HUES6 (cell line): ENCODE data around the gene LGALS7.
"Not testable (repeated sequence)": the region's sequence is repeated elsewhere in the genome, so short reads cannot be mapped to it uniquely, and the experiment has no call there.

Experiments used
- H3K27ac ChIP-seq: 2 replicates; pipeline ENCODE4 v1.7.0; 2013; ENCODE audit warnings: low read depth, mild to moderate bottlenecking, low read length, inconsistent platforms
- H3K27me3 ChIP-seq: 2 replicates; pipeline ENCODE4 v1.6.1; 2013; ENCODE audit warnings: low read length; ENCODE audit not compliant: control insufficient read depth, insufficient read depth
- H3K36me3 ChIP-seq: 2 replicates; pipeline ENCODE4 v1.6.1; 2013; ENCODE audit warnings: low read length; ENCODE audit not compliant: control insufficient read depth, insufficient read depth
- H3K4me1 ChIP-seq: 2 replicates; pipeline ENCODE4 v1.6.1; 2013; ENCODE audit warnings: low read length; ENCODE audit not compliant: control insufficient read depth, insufficient read depth
- H3K4me3 ChIP-seq: 2 replicates; pipeline ENCODE4 v1.5.1; 2013; ENCODE audit warnings: low read depth, low read length
- H3K9ac ChIP-seq: one replicate; pipeline ENCODE4 v1.6.1; 2013; ENCODE audit warnings: mild to moderate bottlenecking, low read length
- H3K9me3 ChIP-seq: 2 replicates; pipeline ENCODE4 v1.6.1; 2013; ENCODE audit warnings: low read depth, low read length; ENCODE audit not compliant: control insufficient read depth, insufficient read depth

Gene LGALS7

DNA sequence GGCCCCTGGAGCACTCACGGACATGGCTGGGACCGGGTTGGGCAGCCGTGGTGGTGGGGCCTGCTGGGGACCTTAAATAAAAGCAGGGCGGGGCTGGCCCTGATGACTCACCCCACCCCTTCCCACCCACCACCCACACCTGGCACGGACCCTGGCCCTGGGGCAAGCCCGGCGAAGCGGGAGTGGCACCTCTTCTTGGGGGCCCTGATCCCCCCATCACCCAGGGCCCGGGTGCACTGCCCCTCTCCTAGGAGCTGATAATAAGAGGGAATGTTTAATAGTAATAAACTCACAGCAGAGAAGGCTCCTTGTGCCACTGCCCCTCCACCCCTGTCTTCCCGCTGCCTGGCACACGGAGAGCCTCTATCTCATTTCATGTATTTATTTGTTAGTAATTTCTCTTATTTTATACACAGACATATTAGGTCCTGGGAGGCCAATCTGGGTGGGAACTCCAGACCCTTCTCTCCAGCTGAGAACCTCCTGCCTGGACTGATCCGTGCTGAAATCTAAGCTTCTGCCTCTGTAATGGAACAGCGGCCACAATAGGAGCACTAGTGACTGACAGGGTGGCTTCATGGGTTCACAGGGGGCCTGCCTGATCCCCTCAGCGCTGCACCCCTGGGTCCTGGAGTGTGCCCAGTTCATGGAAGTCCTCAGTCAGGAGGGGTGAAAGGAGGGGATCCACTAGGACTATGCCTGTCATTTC is at the start of gene LGALS7:
LGALS7 (minus strand) TSS at position 49 of the 709 bp plus-strand sequence; CDS start at position 24, 25 bp downstream.
- no peaks in the 10 kb centered on the region for H3K9me3 ChIP-seq
- H3K27ac ChIP-seq: no peak within 1 kb of the TSS
- H3K27me3 ChIP-seq: no peaks in the 10 kb centered on the region
- no peak within 1 kb of the TSS for H3K4me3 ChIP-seq
- no peaks in the 10 kb centered on the region for H3K36me3 ChIP-seq
- H3K4me1 ChIP-seq: peaks cover 2% of the 10 kb centered on the region; the same call in 1 of the 2 replicates
- no peak within 1 kb of the TSS for H3K9ac ChIP-seq

DNA sequence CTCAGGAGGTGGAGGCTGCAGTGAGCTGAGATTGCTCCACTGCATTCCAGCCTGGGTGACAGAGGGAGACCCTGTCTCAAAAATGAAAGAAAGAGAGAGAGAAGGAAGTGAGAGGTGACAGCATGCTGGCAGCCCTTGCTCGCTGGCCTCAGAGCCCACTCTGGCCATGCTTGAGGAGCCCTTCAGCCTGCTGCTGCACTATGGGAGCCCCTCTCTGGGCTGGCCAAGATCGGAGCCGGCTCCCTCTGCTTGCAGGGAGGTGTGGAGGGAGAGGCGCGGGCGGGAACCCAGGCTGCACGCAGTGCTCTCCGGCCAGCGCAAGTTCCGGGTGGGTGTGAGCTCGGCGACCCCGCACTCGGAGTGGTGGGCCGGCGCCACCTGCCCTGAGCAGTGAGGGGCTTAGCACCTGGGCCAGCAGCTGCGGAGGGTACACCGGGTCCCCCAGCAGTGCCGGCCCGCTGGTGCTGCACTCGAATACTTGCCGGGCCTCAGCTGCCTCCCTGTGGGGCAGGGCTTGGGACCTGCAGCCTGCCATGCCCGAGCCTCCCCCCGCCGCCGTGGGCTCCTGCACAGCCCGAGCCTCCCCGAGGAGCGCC is 48.0 kb upstream of the LGALS7 start:
- H3K4me3 ChIP-seq, H3K27ac ChIP-seq, H3K9me3 ChIP-seq, H3K9ac ChIP-seq, H3K27me3 ChIP-seq: not testable (repeated sequence)
- Histone ChIP-seq H3K4me1 (peaks cover 22% of the 10 kb centered on the region), H3K36me3 (peaks cover 35% of the 10 kb centered on the region)

GRCh38 chr19:38819231-38819920 is 46.1 kb upstream of the LGALS7 start:
- peaks cover 7% of the 10 kb centered on the region; the same call in 1 of the 2 replicates for H3K9me3 ChIP-seq
- H3K4me1 ChIP-seq: peaks cover 14% of the 10 kb centered on the region
- no peak overlapping the region for H3K4me3 ChIP-seq
- no peak overlapping the region for H3K27ac ChIP-seq
- peaks cover 50% of the 10 kb centered on the region for H3K36me3 ChIP-seq
- H3K9ac ChIP-seq: no peak overlapping the region
- no peaks in the 10 kb centered on the region for H3K27me3 ChIP-seq

GRCh38 chr19:38817081-38817480 is 43.8 kb upstream of the LGALS7 start:
- Histone ChIP-seq H3K9me3 (0 out of 2 replicates have a peak, but pooled peaks cover 4% of the 10 kb centered on the region), H3K4me1 (peaks cover 7% of the 10 kb centered on the region; the same call in 1 of the 2 replicates), H3K9ac (no peak overlapping the region), H3K27me3 (no peaks in the 10 kb centered on the region), H3K4me3 (no peak overlapping the region), H3K27ac (no peak overlapping the region), H3K36me3 (peaks cover 45% of the 10 kb centered on the region)

GRCh38 chr19:38816131-38816750 is 42.9 kb upstream of the LGALS7 start:
- peaks cover 42% of the 10 kb centered on the region for H3K36me3 ChIP-seq
- H3K9me3 ChIP-seq: 0 out of 2 replicates have a peak, but pooled peaks cover 1% of the 10 kb centered on the region
- H3K27ac ChIP-seq: no peak overlapping the region
- no peak overlapping the region for H3K4me3 ChIP-seq
- no peaks in the 10 kb centered on the region for H3K27me3 ChIP-seq
- H3K9ac ChIP-seq: no peak overlapping the region
- H3K4me1 ChIP-seq: peaks cover 7% of the 10 kb centered on the region; the same call in 1 of the 2 replicates

GRCh38 chr19:38815059-38816001 is 42.0 kb upstream of the LGALS7 start:
- peaks cover 38% of the 10 kb centered on the region for H3K36me3 ChIP-seq
- H3K27me3 ChIP-seq: no peaks in the 10 kb centered on the region
- H3K9ac ChIP-seq: no peak overlapping the region
- no peaks in the 10 kb centered on the region for H3K9me3 ChIP-seq
- peaks cover 7% of the 10 kb centered on the region; the same call in 1 of the 2 replicates for H3K4me1 ChIP-seq
- H3K27ac ChIP-seq: no peak overlapping the region
- H3K4me3 ChIP-seq: no peak overlapping the region

- H3K9me3 ChIP-seq, H3K27ac ChIP-seq, H3K27me3 ChIP-seq, H3K4me1 ChIP-seq, H3K9ac ChIP-seq, H3K4me3 ChIP-seq: not testable (repeated sequence)
- H3K36me3 ChIP-seq: peaks cover 35% of the 10 kb centered on the region
These were observed 40.6 kb upstream of the LGALS7 start for GRCh38 chr19:38813932-38814331.

- Histone ChIP-seq H3K9ac (no peak overlapping the region), H3K9me3 (no peaks in the 10 kb centered on the region), H3K27ac (no peak overlapping the region), H3K4me3 (no peak overlapping the region), H3K4me1 (no peaks in the 10 kb centered on the region), H3K36me3 (peaks cover 35% of the 10 kb centered on the region), H3K27me3 (no peaks in the 10 kb centered on the region)
These were observed 40.0 kb upstream of the LGALS7 start for GRCh38 chr19:38813323-38813722.

DNA sequence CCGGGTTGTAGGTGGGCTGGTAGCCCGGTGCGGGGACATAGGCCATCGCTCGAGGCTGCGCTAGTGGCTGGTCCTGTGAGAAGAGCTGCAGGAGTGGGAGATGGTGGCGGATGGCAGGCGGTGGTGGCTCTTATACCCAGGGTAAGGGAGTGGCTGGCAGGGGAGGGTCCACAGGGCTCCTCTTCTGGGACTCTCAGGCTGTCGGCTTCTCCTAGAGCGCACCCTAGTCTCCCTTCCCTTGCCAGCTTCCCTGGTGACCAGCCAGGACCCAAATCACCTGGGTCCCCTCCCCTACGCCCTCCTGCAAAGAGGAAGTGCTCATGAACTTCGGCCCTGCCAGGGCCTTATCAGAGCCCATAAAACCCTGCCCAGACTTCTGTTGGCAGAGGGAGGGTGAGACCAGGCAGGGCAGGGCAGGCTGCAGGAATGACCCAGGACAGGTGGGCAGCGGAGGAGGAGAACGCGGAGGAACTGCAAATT is 39.6 kb upstream of the LGALS7 start, which contains the start of gene LGALS4:
LGALS4 (minus strand) TSS at position 105 of the 480 bp plus-strand sequence; CDS start at position 46, 59 bp downstream.
- H3K4me1 ChIP-seq: no peaks in the 10 kb centered on the region
- no peak within 1 kb of the TSS for H3K27ac ChIP-seq
- no peaks in the 10 kb centered on the region for H3K27me3 ChIP-seq
- H3K9ac ChIP-seq: no peak within 1 kb of the TSS
- H3K4me3 ChIP-seq: no peak within 1 kb of the TSS
- no peaks in the 10 kb centered on the region for H3K9me3 ChIP-seq
- peaks cover 31% of the 10 kb centered on the region for H3K36me3 ChIP-seq
